AG08395 (cell line): Measurements from ENCODE around the gene TUBG2.
A peak's percentile ranks its signal among the peaks of the same experiment; 100 is the strongest.
"Not testable (repeated sequence)": the region's sequence is repeated elsewhere in the genome, so short reads cannot be mapped to it uniquely, and the experiment has no call there.

ENCODE experiments used
- DNase-seq: peaks from one replicate; pipeline ENCODE4 v3.0.0; 2012; ENCODE audit warnings: mixed read lengths, low spot score

The TUBG2 gene

DNA sequence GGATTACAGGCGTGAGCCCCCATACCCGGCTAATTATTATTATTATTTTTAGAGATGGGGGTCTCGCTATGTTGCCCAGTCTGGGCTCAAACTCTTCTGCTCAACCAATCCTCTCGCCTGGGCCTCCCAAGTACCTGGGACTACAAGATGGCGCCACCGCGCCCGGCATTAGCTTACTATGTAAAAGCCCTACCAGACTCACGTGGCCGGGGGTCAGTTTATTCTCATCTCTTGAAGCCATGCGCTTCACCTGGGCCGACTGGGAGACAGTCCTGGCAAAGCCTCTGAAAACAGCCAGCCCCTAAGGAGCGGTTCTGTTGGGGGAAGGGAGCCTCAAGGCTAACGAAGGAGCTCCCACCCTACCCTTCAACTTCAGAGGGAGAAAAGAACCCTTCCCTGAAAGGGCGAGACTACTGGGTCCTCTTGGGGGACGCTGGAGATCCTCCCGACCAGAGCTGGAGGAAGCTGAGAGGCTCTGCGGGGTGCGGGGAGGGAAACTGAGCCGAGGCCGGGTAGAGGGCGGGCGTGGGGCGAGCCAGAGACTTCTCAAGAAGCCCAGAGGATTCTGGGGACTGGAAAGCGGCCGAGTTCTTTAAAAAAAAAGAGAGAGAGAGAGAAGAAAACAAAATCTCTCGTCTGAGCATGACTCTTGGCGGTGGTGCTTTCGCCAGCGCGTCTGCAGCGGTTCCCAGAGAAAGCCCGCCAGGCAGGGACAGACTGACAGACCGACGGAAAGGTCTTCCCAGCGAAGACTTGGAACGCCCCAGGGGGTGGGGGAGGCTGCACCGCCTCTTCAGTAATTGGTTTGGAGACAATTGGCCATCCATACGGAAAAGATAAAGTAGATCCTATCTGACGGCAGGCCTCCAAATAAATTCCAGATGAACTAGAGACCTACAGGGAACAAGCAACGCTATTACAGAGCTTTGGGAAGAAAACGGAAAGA is 5.6 kb upstream of the TUBG2 start:
- DNase-seq, result peak; percentile 80

DNA sequence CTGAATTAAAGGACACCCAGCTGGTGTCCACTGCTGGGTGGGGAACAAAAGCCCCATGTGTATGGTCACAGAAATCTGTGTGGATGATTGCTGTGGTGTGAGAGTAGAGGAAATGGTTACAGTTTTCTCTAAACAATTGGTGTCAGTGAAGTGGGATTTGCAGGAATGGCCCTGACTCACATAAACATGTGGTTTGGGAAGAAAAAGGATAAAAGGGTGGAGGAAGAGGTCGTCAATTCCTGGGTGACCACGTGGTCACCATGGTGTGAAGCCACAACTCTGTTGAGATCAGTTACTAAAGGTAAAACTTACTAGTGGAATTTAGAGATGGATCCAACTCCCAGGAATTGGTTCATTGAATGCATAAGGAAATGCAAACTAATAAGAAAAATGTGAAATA is 3.6 kb upstream of the TUBG2 start:
- DNase-seq, result peak; percentile 27

DNA sequence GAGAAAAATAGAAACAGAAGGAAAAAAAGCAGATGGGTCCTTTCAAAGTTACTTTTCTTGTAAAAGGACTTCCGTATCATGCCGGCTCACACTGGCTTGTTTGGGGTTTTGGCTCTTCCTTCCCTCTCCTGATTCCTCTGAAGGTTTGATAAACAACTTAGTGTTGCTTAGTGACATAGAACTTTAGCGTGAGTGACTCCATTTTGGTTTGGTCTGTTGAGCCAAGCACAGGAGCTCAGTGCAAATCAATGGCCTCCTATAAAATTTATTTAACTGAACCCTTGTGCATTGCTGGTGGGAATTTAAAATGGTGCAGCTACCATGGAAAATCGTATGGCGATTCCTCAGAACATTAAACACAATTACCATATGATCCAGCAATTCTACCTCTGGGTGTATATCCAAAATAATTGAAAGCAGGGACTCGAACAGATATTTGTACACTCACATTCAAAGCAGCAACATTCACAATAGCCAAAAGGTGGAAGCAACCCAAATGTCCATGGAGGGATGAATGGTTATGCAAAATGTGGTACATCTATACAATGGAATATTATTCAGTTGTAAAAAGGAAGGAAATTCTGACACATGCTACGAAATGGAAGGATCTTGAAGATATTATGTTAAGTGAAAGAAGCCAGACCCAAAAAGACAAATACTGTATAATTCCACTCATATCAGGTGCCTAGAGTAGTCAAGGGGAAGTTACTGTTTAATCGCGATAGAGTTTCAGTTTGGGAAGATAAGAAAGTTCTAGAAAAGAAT is 1.1 kb upstream of the TUBG2 start:
- no peak for DNase-seq

DNA sequence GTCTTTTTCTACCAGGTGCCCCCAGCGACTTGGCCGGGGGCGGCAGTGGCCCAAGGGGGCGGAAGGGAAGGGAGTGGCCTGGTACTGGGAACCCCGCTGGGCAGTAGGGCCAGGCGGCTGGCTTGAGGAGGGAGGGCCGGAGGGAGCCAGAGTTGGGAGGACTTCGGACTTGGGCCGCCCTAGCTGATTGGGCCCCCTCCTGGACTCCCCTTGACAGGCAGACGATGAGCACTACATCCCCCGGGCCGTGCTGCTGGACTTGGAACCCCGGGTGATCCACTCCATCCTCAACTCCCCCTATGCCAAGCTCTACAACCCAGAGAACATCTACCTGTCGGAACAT is 819 bp downstream of the TUBG2 start:
- not testable (repeated sequence) for DNase-seq

DNA sequence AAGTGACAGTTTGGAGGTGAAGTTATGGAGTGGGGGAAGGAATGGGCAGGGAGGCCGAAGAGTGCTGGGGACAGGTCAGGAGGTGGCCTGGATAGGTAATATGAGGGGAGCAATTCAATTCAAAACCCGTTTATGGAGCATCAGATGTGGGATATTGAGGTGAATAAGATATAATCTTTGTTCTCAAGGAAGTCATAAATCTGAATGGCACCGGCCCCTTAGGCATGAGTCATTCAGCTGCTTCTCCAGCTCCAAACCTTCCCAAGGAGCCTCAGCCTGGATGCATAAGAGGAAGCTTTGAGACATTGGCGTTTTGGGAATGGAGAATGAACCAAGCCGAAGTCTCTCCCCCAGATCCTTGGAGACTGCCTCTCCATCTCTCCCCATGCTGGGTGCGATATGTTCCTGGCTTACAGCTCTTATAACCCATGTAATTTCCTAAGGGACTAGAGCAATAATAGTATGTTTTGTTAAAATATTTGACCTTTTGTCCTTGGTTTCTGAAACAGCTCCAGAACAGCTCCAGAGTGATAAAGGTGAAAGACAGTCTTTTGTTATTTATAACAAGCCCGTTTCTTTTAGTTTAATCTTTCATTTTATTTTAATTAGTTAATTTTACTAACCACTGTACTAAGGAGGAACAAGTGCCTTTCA is 1.7 kb downstream of the TUBG2 start:
- DNase-seq, result peak; percentile 79

DNA sequence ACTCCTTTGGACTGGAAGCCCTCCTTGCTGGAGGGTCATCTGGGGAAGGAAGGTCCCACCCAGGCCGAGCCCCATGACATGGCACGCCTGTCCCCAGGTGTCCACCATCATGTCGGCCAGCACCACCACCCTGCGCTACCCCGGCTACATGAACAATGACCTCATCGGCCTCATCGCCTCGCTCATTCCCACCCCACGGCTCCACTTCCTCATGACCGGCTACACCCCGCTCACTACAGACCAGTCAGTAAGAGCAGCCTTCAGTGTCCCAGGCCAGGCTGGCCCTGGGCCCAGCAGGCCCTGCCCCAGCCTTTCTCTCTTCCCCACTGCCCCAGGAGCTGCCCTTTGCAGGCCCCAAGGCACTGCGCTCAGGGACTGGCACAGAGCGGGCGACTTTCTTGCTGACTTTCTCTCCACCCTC is 6.5 kb downstream of the TUBG2 start:
- DNase-seq, result no peak

DNA sequence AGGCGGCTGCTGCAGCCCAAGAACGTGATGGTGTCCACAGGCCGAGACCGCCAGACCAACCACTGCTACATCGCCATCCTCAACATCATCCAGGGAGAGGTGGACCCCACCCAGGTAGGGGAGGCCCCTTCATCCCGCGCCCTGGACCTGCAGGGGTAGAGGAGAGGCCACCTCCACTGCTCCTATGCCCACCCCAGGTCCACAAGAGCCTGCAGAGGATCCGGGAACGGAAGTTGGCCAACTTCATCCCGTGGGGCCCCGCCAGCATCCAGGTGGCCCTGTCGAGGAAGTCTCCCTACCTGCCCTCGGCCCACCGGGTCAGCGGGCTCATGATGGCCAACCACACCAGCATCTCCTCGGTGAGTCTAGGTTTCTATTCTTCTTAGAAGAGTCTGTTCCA is 7.0 kb downstream of the TUBG2 start:
- DNase-seq, result not testable (repeated sequence)

DNA sequence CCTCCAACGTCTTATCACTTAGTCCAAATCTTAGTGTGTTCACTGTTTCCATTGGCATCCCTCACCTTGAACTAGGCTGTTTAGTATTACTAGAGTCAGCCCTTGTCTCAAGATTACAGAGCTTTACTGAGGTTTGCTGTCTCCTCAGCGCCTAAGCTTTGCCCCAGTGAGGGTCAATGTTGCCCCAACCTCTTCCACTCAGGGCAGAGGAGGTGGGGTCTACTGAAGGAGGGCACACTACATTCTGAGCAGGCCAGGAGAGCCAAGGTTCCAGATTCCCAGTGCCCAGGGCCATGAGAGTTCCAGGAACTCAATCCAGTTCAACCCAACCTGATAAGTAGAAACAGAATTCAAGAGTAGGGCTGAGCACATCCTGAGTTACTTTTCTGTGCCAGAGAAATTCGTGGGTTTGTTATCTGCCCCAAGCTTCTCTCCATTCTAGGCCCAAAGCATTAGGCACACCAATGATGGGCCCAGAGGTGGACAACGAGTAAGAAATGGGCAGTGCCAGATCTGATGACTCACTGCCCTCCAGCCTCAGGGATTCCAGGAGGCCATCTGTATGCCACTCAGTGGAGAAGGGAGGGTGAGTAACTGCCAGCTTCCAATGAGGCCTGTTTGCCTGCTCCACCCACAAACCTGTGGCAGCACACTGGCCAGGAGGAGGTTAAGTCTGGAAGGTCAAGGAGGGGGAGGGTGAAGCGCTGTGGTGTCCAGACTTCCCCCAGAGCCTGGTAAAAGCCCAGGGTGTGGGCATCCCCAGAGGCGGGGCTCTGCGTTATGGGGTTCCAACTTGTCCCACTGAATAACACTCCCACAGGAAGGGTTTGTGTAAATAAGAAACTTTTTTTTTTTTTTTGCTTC is 8.2 kb downstream of the TUBG2 start:
- DNase-seq, result peak; percentile 96

DNA sequence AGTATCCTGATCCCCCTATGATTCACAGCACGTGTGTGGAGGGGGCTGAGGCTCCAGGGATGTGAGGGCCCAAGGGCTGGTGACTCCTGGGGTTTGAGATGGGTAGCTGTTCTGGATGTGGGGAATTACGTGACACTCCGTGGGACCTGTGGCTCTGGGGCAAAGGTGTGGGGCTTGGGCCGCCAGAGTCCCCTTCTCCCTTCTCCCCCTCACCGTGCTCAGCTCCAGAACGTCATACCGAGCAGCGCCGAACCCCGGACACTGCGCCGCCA is 10.6 kb downstream of the TUBG2 start:
- DNase-seq, result no peak

DNA sequence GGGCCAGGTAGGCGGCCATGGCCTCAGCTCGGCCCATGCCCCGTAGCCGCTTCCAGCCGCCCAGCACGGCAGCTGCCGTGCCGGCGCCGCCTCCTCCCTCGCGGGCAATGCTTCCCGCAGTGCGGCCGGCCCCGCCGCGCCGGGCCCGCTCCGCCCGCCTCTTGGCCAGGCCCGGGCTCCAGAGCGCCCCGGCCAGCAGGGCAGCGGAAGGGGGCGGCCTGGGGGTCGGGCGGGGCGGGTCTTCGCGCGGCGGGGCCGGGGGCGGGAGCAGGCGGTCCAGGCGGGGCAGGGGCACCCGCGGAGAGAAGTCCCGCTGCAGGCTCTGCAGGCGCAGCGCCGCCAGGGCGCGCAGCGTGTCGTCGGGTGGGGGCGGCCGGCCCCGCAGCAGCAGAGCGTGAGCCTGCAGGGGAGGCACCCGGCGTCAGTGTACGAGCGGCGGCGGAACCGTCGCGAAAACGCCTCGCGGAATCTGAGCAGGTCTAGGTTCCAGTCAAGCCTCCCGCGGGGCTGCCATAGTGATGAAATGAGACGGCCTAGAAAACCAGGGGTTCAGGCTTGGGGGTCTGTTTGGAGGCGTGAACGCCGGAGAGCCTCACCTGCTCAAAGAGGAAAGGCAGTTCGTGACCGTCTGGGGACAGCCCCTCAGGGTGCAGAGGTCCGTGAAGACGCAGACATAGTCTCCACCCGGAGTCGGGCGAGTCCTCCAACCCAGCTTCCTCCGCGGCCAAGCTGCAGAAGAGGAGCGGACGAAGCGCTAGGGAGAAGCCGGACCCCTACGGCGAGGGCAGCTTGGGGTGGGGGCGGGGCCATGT is 11.1 kb downstream of the TUBG2 start:
- no peak for DNase-seq

DNA sequence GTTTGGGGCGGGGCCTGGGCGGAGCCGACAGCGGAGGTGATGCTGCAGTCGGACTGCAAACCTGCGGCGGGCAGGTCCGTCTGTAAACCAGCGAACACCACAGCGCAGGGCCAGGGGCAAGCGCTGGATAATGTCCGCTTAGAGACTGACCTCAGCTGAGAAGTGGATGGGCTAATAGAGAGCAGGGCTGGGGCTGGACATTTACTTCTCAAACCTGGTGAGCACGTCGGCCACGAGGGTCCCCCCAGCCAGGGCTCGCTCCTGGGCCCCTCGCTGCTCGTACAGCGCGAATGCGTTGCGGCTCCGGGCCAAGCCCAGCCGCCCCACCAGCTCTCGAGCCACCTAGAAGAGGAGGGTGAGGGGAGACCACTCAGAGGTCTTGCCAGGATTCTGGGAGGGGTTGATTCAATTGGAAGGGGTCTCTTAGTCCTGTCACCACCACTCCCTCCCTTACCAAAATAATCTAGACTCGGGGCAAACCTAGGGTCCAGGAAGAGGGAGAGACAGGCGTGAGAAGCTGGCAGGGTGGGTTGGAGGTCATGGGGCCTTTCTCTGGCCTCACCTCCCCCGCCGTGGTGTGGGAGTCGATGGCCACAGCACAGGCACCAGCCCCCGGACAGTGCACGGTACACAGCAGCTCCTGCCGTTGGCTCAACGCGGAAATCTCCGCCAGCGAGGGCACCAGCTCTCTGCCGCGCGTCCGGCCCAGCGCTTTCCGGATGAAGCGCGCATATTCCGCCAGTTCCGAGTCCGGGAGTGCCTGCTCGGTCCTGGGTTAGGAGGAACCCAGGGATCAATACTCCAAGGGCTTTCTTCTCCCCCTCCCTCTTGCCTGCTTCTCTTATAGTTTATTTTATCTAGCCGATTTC is 11.9 kb downstream of the TUBG2 start:
- DNase-seq, result no peak

DNA sequence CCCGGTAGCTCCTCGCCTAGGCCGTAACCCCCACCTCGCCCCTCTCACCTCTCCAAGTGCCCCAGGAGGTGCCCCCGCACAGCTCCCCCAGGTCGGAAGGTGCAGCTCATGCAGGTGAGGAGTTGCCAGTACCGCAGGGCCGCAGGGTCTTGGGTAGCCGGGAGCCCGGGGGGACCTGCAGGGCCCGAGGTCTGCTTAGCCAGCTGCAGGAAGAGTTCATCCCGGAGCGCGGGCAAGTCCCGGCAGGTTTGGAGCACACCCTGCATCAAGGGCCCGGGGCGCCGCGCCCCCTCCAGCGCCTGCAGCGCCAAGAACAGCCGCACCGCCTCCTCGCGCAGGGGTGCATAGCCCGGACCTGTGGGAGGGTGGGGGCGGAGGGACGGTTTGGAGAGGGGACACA is 13.0 kb downstream of the TUBG2 start:
- no peak for DNase-seq

DNA sequence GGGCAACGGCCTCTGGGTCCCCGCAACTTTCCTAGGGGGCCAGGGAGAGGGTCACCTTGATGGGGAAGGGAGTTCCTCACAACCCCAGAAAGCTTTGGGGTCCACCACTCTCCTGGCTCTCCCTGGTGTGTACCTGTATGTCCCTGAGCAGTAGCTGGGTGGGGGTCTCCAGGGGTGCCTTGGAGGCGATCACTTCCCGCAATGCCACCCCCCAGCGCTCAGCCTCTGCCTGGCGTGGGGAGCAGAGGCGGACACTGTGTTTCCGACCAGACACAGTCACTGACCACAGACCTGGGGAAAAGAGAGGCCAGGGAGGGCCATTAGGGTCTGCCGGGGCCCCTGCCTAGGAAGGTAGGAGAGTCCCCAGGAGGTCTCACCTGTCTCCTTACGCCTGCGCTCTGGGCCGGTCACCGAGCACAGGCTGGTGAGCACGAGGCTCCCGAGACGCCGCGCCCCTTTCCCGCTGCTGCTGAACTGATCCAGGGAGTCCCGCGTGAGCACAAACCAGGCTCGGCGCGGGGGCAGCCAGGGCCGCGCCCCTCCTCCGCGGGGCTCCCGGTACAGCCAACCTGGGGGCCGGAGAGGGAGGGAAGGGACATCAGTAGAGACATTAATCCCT is 14.3 kb downstream of the TUBG2 start:
- DNase-seq, result no peak

DNA sequence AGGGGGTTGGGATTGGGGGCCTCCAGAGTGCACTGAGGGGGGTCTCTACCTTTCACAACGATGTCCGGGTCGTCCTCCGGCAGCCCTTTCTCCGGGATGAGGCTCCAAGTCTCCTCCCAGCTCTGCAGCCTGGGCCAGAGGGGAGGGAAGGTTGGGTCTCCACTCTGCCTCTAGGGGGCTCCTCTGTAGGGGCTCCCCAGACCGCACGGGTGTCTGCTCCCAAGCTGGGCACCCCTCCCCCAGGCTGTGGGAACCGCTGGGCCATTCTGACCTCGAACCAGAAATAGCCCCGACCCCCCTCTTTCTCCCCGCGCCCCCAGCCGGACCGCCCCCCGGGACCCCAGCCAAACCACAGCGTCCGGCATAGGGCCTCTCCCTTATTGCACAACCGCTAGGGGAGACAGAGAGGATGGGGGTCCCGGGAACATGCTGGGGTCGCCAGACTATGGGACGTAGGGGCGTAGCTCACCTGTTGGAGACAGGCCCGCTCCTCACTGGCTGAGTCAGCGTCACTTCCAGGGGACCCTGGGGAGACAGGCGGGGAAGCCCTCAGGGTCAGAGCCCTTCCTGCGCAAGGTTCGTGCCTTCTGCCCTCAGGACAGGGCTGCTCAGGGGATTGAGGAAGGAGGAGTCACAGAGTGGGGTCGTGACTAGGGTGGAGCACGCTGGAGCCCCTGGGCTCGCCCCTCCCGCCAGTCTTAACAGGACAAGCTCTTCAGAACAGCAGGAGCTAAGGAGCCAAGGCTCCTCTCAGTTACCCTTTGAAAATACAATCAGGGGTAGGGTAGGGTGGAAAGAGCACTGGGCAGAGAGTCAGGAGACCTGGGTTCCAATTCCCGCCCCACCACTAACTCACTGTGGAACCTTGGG is 15.0 kb downstream of the TUBG2 start:
- peak; percentile 75 for DNase-seq

DNA sequence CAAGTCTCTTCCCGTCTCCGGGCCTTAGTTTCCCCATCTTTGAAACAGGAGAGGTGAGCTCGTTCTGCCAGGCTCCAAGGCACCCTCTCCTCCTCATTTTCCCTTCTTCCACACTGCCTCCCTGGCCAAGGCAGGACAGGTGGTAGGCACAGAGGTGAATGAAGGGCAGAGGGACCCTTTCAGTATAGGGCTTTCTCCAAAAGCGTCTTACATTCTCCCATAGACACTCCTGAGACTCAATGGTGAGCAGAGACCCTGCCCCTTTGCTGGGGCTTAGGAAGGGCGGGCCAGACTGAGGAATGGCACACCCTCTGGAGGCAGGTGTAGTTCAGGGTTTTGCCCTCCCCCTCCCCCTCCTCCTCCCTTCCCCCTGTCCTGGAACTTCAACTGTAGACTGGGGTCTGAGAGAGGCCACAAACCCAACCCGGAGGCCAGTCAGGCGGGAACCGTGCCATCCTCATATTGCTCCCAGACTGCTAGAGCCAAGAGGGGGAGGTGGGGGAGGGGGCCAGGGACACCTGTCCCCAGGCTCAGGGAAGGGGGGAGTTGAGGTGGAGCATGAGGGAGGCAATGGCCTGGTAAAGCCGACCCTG is 15.8 kb downstream of the TUBG2 start:
- no peak for DNase-seq

DNA sequence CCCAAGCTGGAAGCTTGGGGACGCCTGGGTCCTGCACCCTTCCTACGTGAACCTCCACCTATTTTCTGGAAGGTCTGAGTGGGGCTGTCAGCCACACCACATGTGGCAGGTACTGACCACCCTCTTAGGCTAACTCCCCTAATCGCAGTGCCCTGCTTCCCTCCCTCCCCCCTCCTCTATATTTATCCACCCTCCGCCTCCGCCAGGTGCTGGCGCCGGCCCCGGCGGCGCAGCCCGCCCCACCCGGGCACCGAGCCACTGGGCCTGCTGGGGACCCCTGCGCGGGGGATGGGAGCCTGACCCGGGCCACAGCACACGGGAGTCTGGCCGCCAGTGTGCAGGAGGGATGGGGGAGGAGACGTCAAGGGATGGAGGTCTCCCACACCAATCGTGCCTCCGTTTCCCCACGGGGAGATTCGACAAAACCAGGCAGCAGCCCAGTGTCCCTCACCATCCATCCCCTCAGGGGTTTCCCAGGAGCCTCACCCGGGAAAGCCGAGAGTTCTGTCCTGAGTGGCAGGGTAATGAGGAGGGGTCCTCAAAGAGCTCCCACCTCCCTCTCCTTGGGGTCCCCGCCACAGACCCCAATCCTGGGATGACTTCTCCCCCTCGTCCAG is 16.4 kb downstream of the TUBG2 start:
- no peak for DNase-seq

DNA sequence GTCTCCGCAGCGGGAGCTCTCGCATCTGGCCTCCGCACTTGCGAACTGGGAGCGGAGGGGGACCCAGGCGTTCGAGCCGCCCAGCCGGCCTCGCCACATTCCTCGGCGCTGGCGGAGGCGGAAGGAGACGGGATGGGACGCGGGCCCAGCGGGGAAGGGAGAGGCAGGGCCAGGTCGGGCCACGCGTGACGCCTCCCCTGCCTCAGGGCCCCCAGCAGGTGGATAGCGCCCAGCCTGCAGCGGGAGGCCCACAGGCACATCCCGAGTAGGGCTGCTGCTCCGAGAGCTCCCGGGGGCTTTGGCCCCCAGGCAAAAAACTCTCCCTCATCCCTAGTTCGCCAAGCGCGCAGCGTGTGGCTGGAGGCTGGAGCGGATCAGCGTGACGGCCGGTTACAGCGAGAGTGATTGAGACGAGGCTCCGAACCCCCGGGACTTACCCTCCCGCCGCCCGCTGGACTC is 16.9 kb downstream of the TUBG2 start:
- DNase-seq, result no peak
